ENCODE results near the gene SLC2A9.

DNA sequence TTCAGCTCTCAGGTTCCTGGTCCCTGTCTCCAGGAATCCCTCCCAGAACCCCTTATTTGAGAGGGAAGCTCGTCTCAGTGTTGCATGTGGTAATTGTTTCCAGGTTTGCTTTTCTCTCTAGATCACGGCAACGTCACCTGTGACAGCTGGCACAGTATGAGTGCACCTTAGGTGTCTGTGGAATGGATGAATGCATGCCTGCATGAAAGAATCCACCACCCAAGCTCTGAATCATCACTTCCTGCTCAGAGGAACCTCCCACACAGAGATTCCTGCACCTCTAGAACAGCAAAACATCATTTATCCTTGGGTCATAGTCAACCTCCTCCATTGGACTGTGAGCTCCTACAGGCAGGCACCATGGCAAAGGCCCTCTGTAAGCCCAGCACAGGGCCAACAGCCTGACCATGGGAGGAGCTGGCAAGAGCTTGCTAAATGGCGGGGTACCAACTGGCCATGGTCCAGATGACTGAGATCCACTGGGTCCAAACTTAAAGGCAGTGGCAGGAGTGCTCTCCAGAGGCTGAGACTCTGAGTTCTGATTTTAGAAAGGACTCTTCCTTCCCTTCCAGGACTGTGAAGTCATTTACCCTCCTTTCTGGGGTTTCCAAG, 116.2 kb downstream of the SLC2A9 start:
- TF ChIP-seq ZNF384 (IDR thresholded peaks at IDR 0.05) (no peak), NFRKB (IDR thresholded peaks at IDR 0.05) (no peak), FOXK2 (IDR thresholded peaks at IDR 0.05) (no peak), ARNT (IDR thresholded peaks at IDR 0.05) (no peak), SP1 (IDR thresholded peaks at IDR 0.05) (no peak), SUZ12 (IDR thresholded peaks at IDR 0.05) (no peak), ELF4 (IDR thresholded peaks at IDR 0.05) (no peak), TARDBP (IDR thresholded peaks at IDR 0.05) (no peak), L3MBTL2 (conservative IDR thresholded peaks at IDR 0.05) (no peak), BHLHE40 (IDR thresholded peaks at IDR 0.05; ENCODE audit: borderline replicate concordance) (no peak), FOXM1 (IDR thresholded peaks at IDR 0.05; ENCODE audit: borderline replicate concordance) (no peak), HDGF (IDR thresholded peaks at IDR 0.05; ENCODE audit: borderline replicate concordance) (no peak), CTBP1 (IDR thresholded peaks at IDR 0.05; ENCODE audit: borderline replicate concordance) (no peak)
- TF ChIP-seq, protein P1, sequence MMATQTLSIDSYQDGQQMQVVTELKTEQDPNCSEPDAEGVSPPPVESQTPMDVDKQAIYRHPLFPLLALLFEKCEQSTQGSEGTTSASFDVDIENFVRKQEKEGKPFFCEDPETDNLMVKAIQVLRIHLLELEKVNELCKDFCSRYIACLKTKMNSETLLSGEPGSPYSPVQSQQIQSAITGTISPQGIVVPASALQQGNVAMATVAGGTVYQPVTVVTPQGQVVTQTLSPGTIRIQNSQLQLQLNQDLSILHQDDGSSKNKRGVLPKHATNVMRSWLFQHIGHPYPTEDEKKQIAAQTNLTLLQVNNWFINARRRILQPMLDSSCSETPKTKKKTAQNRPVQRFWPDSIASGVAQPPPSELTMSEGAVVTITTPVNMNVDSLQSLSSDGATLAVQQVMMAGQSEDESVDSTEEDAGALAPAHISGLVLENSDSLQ (IDR thresholded peaks at IDR 0.05), result no peak
